Prostate gland (tissue), 2 donors: ENCODE measurements around the gene RBP3.

ENCODE experiments used
- CTCF ChIP-seq, 4 experiments: fragments of 200-600 bp in 2 of 4; fragments of 450-650 bp in 2 of 4; sonication (generic) in 2 of 4; IDR thresholded peaks; 1 replicate in 3 of 4; 2 replicates in 1 of 4; pipeline ENCODE4 v1.5.1; 2016 to 2019; ENCODE audit warnings: antibody characterized with exemption in 4 of 4, mild to moderate bottlenecking in 2 of 4, moderate library complexity in 2 of 4
- POLR2A ChIP-seq: fragments of 450-650 bp; IDR thresholded peaks from one replicate; pipeline ENCODE4 v1.6.1; 2016; ENCODE audit warnings: antibody characterized with exemption, mild to moderate bottlenecking
- POLR2AphosphoS5 ChIP-seq: sonication (generic); formaldehyde crosslinking; IDR thresholded peaks from one replicate; pipeline ENCODE4 v1.6.1; 2017; ENCODE audit warnings: antibody characterized with exemption

- no peak for TF ChIP-seq CTCF (IDR thresholded peaks at IDR 0.05)
- TF ChIP-seq POLR2A: no peak
- TF ChIP-seq POLR2AphosphoS5: no peak
Measured at GRCh38 chr10:47305566-47305965, 42.6 kb upstream of the RBP3 start.
